H1 (cell line): ENCODE results near the gene TMEM38A.

Experiments
- BACH1 ChIP-seq: IDR thresholded peaks from 2 replicates; pipeline ENCODE4 v1.6.1; 2012; ENCODE audit warnings: low read length, improper control_type of control experiment
- CBX8 ChIP-seq: fragments of 300-800, 300-1000 bp; sonication (generic); IDR thresholded peaks from 2 replicates; pipeline ENCODE4 v1.7.1; 2016; ENCODE audit warnings: low read depth, low read length, borderline replicate concordance
- CTCF ChIP-seq, 3 experiments: IDR thresholded peaks; 1 replicate in 2 of 3; 2 replicates in 1 of 3; pipeline versions ENCODE4 v1.5.1 to v1.6.1; 2011; ENCODE audit warnings: low read length in 3 of 3, mild to moderate bottlenecking in 3 of 3, inconsistent platforms in 2 of 3, low read depth in 1 of 3, moderate library complexity in 1 of 3; ENCODE audit not compliant: insufficient read depth in 1 of 3; ENCODE audit errors: control extremely low read depth in 1 of 3
- EGR1 ChIP-seq: IDR thresholded peaks from 2 replicates; pipeline ENCODE4 v1.6.1; 2011; ENCODE audit warnings: low read depth, low read length, borderline replicate concordance
- EZH2 ChIP-seq: fragments of 200-600 bp; sonication (generic); IDR thresholded peaks from 2 replicates; pipeline ENCODE4 v1.7.1; 2012; ENCODE audit warnings: low read depth, mild to moderate bottlenecking, moderate library complexity, low read length, inconsistent platforms; ENCODE audit not compliant: severe bottlenecking
- RAD21 ChIP-seq, 2 experiments: IDR thresholded peaks in 1 of 2; conservative IDR thresholded peaks in 1 of 2; 2 replicates each; pipeline ENCODE4 v1.6.1; 2011; ENCODE audit warnings: low read depth in 2 of 2, low read length in 2 of 2, improper control_type of control experiment in 1 of 2, inconsistent platforms in 1 of 2, mild to moderate bottlenecking in 1 of 2, moderate library complexity in 1 of 2
- RFX5 ChIP-seq: IDR thresholded peaks from 2 replicates; pipeline ENCODE4 v1.6.1; 2011; ENCODE audit warnings: low read depth, low read length, improper control_type of control experiment, borderline replicate concordance
- TBP ChIP-seq: IDR thresholded peaks from 2 replicates; pipeline ENCODE4 v1.6.1; 2011; ENCODE audit warnings: low read depth, low read length, improper control_type of control experiment

DNA sequence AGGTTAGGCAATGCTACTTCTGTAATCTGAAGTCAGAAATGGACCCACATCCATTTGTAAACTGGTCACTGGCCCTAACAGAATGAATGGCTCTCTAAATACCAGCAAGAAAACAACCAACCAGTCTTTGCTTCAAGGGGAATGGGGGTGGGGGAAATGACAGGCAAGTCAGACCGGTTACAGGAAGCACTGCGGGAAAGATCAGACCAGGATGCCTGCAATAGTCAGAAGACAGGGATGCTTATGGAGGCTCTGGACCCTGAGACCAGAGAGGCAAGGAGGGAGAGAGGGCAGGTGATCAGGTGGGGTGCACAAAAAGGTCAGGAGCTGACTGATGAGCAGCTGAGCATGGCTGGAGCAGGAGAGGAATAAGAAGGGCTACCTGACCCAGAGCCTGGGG lies 46.0 kb upstream of the TMEM38A start:
- TF ChIP-seq EGR1 (no peak), CTCF (IDR thresholded peaks at IDR 0.05; ENCODE audit: control extremely low read depth in 1 of 3, insufficient read depth in 1 of 3, low read depth in 1 of 3, low read length in 3 of 3) (no peak), RFX5 (no peak), TBP (no peak), RAD21 (IDR thresholded peaks at IDR 0.05 in 1 of 2, conservative IDR thresholded peaks at IDR 0.05 in 1 of 2; ENCODE audit: low read depth in 2 of 2, low read length in 2 of 2) (no peak), CBX8 (no peak), BACH1 (no peak), EZH2 (no peak)
